GM12878 (cell line): Measurements from ENCODE around the gene POFUT1. TPM values are rescaled to one million over a fixed set of nuclear protein-coding genes. Genes with fewer than 3 reads are reported as not detected.

Experiments
- CHD1 ChIP-seq: IDR thresholded peaks from 2 replicates; pipeline ENCODE4 v1.6.1; 2012; ENCODE audit warnings: low read depth, low read length, improper control_type of control experiment
- FOXM1 ChIP-seq: IDR thresholded peaks from 2 replicates; pipeline ENCODE4 v1.6.1; 2012; ENCODE audit warnings: low read depth, mild to moderate bottlenecking, inconsistent platforms, low read length, moderate library complexity
- IKZF1 ChIP-seq: fragments of 450-650 bp; conservative IDR thresholded peaks from 2 replicates; pipeline ENCODE4 v1.6.1; 2017; ENCODE audit warnings: antibody characterized with exemption, mild to moderate bottlenecking
- KLF5 ChIP-seq: fragments of 450-650 bp; IDR thresholded peaks from 2 replicates; pipeline ENCODE4 v1.6.1; 2014; ENCODE audit warnings: mild to moderate bottlenecking; ENCODE audit not compliant: partially characterized antibody
- MLLT1 ChIP-seq: fragments of 450-650 bp; IDR thresholded peaks from 2 replicates; pipeline ENCODE4 v1.6.1; 2016; ENCODE audit warnings: mild to moderate bottlenecking
- MYC ChIP-seq: IDR thresholded peaks from 2 replicates; pipeline ENCODE4 v1.6.1; 2011; ENCODE audit warnings: mild to moderate bottlenecking, low read length, moderate library complexity, inconsistent platforms; ENCODE audit not compliant: insufficient read depth, insufficient replicate concordance, insufficient read length, severe bottlenecking
- ZBTB4 ChIP-seq: fragments of 450-650 bp; formaldehyde crosslinking; IDR thresholded peaks from 2 replicates; pipeline ENCODE4 v1.4.0; 2022; ENCODE audit warnings: mild to moderate bottlenecking, moderate library complexity
- ZNF207 ChIP-seq: fragments of 450-650 bp; IDR thresholded peaks from 2 replicates; pipeline ENCODE4 v1.6.1; 2014; ENCODE audit warnings: antibody characterized with exemption, mild to moderate bottlenecking, borderline replicate concordance
- ZNF592 ChIP-seq: fragments of 450-650 bp; IDR thresholded peaks from 2 replicates; pipeline ENCODE4 v1.6.1; 2017; ENCODE audit warnings: mild to moderate bottlenecking, moderate library complexity
- polyA plus RNA-seq, 11 experiments: library from polyadenylated mRNA; depleted of rRNA in 4 of 11; unstranded in 6 of 11; stranded (reverse) in 5 of 11; fragments of >200 nt; fragmentation: Nextera tagmentation in 4 of 11; fragmentation: Illumina TruSeq in 1 of 11; extraction: Ambion mirVana in 4 of 11; extraction: Trizol in 1 of 11; gene quantifications; 1 replicate in 1 of 11; 2 replicates in 10 of 11; pipeline versions ENCODE4 v1.2.1 to v1.2.3, GENCODE V29; 2011 to 2016; ENCODE audit warnings: inconsistent platforms in 2 of 11, missing spikeins in 2 of 11, low read depth in 1 of 11
- total RNA-seq, 4 experiments: library from RNA; depleted of rRNA in 3 of 4; stranded (reverse); fragments of >200 nt in 3 of 4; fragmentation: Illumina TruSeq in 1 of 4; extraction: Trizol in 1 of 4; gene quantifications; 2 replicates each; pipeline versions ENCODE4 v1.2.1 to v1.2.3, GENCODE V29; 2013 to 2021
- TF ChIP-seq, protein P1 (sequence below): IDR thresholded peaks from 2 replicates; pipeline ENCODE4 v1.6.1; 2012; ENCODE audit warnings: improper control_type of control experiment, low read depth, low read length; ENCODE audit not compliant: insufficient replicate concordance
- TF ChIP-seq, protein P2 (sequence below): IDR thresholded peaks from 2 replicates; pipeline ENCODE4 v1.6.1; 2011; ENCODE audit warnings: borderline replicate concordance, low read depth, mild to moderate bottlenecking, moderate library complexity, low read length; ENCODE audit not compliant: insufficient read depth, poor library complexity, severe bottlenecking

POFUT1 gene
- total and polyA plus RNA-seq, 10 of the 15 experiments (the other 5 are each of a cell fraction or from before 2014, with no cell fraction given), result 2.6 to 33.4 (median 23.1) TPM

- TF ChIP-seq ZNF592, result no peak
- no peak for TF ChIP-seq MLLT1
- TF ChIP-seq KLF5, result no peak
- no peak for TF ChIP-seq CHD1
- TF ChIP-seq ZBTB4 (CRISPR knock-in tag), result no peak
- TF ChIP-seq, protein P1, sequence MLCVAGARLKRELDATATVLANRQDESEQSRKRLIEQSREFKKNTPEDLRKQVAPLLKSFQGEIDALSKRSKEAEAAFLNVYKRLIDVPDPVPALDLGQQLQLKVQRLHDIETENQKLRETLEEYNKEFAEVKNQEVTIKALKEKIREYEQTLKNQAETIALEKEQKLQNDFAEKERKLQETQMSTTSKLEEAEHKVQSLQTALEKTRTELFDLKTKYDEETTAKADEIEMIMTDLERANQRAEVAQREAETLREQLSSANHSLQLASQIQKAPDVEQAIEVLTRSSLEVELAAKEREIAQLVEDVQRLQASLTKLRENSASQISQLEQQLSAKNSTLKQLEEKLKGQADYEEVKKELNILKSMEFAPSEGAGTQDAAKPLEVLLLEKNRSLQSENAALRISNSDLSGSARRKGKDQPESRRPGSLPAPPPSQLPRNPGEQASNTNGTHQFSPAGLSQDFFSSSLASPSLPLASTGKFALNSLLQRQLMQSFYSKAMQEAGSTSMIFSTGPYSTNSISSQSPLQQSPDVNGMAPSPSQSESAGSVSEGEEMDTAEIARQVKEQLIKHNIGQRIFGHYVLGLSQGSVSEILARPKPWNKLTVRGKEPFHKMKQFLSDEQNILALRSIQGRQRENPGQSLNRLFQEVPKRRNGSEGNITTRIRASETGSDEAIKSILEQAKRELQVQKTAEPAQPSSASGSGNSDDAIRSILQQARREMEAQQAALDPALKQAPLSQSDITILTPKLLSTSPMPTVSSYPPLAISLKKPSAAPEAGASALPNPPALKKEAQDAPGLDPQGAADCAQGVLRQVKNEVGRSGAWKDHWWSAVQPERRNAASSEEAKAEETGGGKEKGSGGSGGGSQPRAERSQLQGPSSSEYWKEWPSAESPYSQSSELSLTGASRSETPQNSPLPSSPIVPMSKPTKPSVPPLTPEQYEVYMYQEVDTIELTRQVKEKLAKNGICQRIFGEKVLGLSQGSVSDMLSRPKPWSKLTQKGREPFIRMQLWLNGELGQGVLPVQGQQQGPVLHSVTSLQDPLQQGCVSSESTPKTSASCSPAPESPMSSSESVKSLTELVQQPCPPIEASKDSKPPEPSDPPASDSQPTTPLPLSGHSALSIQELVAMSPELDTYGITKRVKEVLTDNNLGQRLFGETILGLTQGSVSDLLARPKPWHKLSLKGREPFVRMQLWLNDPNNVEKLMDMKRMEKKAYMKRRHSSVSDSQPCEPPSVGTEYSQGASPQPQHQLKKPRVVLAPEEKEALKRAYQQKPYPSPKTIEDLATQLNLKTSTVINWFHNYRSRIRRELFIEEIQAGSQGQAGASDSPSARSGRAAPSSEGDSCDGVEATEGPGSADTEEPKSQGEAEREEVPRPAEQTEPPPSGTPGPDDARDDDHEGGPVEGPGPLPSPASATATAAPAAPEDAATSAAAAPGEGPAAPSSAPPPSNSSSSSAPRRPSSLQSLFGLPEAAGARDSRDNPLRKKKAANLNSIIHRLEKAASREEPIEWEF, result no peak
- TF ChIP-seq IKZF1, result peak; percentile 92
- no peak for TF ChIP-seq ZNF207
- TF ChIP-seq, protein P2, sequence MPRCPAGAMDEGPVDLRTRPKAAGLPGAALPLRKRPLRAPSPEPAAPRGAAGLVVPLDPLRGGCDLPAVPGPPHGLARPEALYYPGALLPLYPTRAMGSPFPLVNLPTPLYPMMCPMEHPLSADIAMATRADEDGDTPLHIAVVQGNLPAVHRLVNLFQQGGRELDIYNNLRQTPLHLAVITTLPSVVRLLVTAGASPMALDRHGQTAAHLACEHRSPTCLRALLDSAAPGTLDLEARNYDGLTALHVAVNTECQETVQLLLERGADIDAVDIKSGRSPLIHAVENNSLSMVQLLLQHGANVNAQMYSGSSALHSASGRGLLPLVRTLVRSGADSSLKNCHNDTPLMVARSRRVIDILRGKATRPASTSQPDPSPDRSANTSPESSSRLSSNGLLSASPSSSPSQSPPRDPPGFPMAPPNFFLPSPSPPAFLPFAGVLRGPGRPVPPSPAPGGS, result no peak
- TF ChIP-seq FOXM1, result no peak
- TF ChIP-seq MYC, result no peak
Observed at GRCh38 chr20:32277361-32278198, 69.9 kb downstream of the POFUT1 start, which contains the start of gene KIF3B (continued).
